Measurements from ENCODE around the gene DECR2. TPM values are rescaled to one million over a fixed set of nuclear protein-coding genes. Genes with fewer than 3 reads are reported as not detected.

The DECR2 gene
- total and polyA plus RNA-seq, 2 of the 13 experiments (the other 11 are each of a cell fraction or from before 2014, with no cell fraction given) = 36.3 to 44.6 TPM

DNA sequence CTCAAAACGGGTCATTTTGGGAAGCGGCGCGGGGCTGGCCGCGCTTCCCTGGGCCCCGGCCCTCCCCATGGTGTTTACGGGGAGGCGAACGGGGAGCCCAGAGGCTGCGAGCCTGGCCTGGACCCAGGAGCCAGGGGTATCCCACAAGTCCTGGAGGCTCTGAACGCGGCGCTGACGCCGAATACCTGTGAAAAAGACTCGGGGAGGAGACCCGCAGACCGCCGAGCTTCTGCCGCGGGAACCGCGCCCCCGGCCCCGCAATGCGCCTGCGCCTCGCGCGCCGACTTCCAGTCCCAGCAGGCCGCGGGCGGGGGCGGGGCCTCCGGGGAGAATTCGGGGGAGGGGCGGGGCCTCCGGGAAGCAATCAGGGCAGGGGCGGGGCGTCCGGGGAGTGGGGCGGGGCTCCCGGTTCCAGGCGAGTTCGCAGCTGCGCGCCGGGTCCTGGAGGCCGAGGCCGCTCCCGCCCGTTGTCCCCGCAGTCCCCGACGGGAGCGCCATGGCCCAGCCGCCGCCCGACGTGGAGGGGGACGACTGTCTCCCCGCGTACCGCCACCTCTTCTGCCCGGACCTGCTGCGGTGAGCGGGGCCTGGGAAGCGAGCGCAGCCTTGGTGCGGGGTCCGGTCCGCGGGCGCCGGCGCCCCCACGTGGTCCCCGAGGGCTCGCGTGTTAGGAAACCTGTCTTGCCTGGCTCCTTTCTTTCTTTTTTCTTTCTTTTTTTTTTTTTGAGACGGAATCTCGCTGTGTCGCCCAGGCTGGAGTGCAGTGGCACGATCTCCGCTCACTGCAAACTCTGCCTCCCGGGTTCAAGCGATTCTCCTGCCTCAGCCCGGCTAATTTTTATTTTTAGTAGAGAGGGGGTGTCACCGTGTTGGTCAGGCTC is at the start of gene DECR2 (continued):
- TF ChIP-seq, protein P1, sequence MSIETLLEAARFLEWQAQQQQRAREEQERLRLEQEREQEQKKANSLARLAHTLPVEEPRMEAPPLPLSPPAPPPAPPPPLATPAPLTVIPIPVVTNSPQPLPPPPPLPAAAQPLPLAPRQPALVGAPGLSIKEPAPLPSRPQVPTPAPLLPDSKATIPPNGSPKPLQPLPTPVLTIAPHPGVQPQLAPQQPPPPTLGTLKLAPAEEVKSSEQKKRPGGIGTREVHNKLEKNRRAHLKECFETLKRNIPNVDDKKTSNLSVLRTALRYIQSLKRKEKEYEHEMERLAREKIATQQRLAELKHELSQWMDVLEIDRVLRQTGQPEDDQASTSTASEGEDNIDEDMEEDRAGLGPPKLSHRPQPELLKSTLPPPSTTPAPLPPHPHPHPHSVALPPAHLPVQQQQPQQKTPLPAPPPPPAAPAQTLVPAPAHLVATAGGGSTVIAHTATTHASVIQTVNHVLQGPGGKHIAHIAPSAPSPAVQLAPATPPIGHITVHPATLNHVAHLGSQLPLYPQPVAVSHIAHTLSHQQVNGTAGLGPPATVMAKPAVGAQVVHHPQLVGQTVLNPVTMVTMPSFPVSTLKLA (IDR thresholded peaks at IDR 0.05) = peak; percentile 56
- TF ChIP-seq ZNF776 (CRISPR knock-in tag; IDR thresholded peaks at IDR 0.05) = peak; percentile 78
- no peak; the same call in 1 of the 2 replicates for TF ChIP-seq SMAD3 (CRISPR knock-in tag; IDR thresholded peaks at IDR 0.05)
- TF ChIP-seq ZFP36L2 (CRISPR knock-in tag; IDR thresholded peaks at IDR 0.05) = no peak
- no peak for TF ChIP-seq NFYC (CRISPR knock-in tag; IDR thresholded peaks at IDR 0.05)
- TF ChIP-seq ZNF605 (CRISPR knock-in tag; IDR thresholded peaks at IDR 0.05) = no peak
- 0 out of 2 replicates have a peak, but pooled peaks have one; percentile 55 for TF ChIP-seq ZNF430 (CRISPR knock-in tag; IDR thresholded peaks at IDR 0.05)
- TF ChIP-seq, protein P2, sequence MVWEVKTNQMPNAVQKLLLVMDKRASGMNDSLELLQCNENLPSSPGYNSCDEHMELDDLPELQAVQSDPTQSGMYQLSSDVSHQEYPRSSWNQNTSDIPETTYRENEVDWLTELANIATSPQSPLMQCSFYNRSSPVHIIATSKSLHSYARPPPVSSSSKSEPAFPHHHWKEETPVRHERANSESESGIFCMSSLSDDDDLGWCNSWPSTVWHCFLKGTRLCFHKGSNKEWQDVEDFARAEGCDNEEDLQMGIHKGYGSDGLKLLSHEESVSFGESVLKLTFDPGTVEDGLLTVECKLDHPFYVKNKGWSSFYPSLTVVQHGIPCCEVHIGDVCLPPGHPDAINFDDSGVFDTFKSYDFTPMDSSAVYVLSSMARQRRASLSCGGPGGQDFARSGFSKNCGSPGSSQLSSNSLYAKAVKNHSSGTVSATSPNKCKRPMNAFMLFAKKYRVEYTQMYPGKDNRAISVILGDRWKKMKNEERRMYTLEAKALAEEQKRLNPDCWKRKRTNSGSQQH (CRISPR knock-in tag; IDR thresholded peaks at IDR 0.05; ENCODE audit: low read depth) = no peak
- TF ChIP-seq MAFF (IDR thresholded peaks at IDR 0.05; ENCODE audit: low read depth, low read length) = no peak
- TF ChIP-seq ZNF704 (CRISPR knock-in tag; IDR thresholded peaks at IDR 0.05; ENCODE audit: borderline replicate concordance) = no peak
- TF ChIP-seq ERF (CRISPR knock-in tag; IDR thresholded peaks at IDR 0.05) = 0 out of 2 replicates have a peak, but pooled peaks have one; percentile 25
- 0 out of 2 replicates have a peak, but pooled peaks have one; percentile 12 for TF ChIP-seq NFKB2 (CRISPR knock-in tag; IDR thresholded peaks at IDR 0.05; ENCODE audit: borderline replicate concordance)
- peak; percentile 56; the same call in 1 of the 2 replicates for TF ChIP-seq ZNF326 (CRISPR knock-in tag; IDR thresholded peaks at IDR 0.05; ENCODE audit: borderline replicate concordance)
- no peak; the same call in 1 of the 2 replicates for TF ChIP-seq RARA (CRISPR knock-in tag; IDR thresholded peaks at IDR 0.05)
- TF ChIP-seq ZNF737 (CRISPR knock-in tag; IDR thresholded peaks at IDR 0.05; ENCODE audit: borderline replicate concordance) = no peak
- TF ChIP-seq HOXA3 (CRISPR knock-in tag; IDR thresholded peaks at IDR 0.05) = peak; percentile 35
- no peak for TF ChIP-seq DMTF1 (CRISPR knock-in tag; IDR thresholded peaks at IDR 0.05)
- peak; percentile 74 for TF ChIP-seq GABPB1 (CRISPR knock-in tag; IDR thresholded peaks at IDR 0.05)
- TF ChIP-seq ASH2L (IDR thresholded peaks at IDR 0.05; ENCODE audit: insufficient read length, low read depth, low read length) = peak; percentile 40

Measured in HepG2 (cell line).